Measurements from ENCODE around the gene SLC34A1. TPM values are rescaled to one million over a fixed set of nuclear protein-coding genes. Genes with fewer than 3 reads are reported as not detected.
A peak's percentile ranks its signal among the peaks of the same experiment; 100 is the strongest.

SLC34A1 gene
- total RNA-seq, 2 experiments from 2014 or later, result 2.0 to 2.1 TPM

- ATAC-seq (peak; percentile 35), DNase-seq (peak; percentile 78)
- H3K4me1 Mint-ChIP-seq (ENCODE audit: low read depth), result peaks cover 48% of the 10 kb centered on the region
- no peaks in the 10 kb centered on the region for H3K9me3 Mint-ChIP-seq (ENCODE audit: insufficient read depth)
- H3K27ac Mint-ChIP-seq, result peak overlapping the region; percentile 74
- ChIA-PET CTCF (interaction anchor here (0.6 to 8.8 kb wide), 30 partner anchors 10 to 398 kb away, joined by 3 to 337 read pairs (median 14); partner anchors contain the start of genes DBN1, GRK6, MXD3 and PDLIM7), POLR2A (interaction anchor here (0.6 to 5.2 kb wide), 10 partner anchors 13 to 305 kb away, joined by 3 to 54 read pairs (median 14); partner anchors contain the start of genes GRK6 and PRR7)
- H3K4me3 Mint-ChIP-seq, result peak overlapping the region; percentile 78
- peaks cover 21% of the 10 kb centered on the region for H3K27me3 Mint-ChIP-seq (ENCODE audit: low read depth)
- no peaks in the 10 kb centered on the region for H3K36me3 Mint-ChIP-seq (ENCODE audit: low read depth)
Measured at GRCh38 chr5:177402271-177403043, 18.2 kb downstream of the SLC34A1 start.

- no peaks in the 10 kb centered on the region for H3K9me3 Mint-ChIP-seq (ENCODE audit: insufficient read depth)
- peaks cover 21% of the 10 kb centered on the region for H3K27me3 Mint-ChIP-seq (ENCODE audit: low read depth)
- ChIA-PET POLR2A (interaction anchor here (0.8 to 5.2 kb wide), 10 partner anchors 13 to 52 kb away, joined by 3 to 54 read pairs (median 15); partner anchors contain the start of genes GRK6 and PRR7), CTCF (interaction anchor here (0.8 to 8.8 kb wide), 35 partner anchors 11 to 399 kb away, joined by 3 to 337 read pairs (median 9); partner anchors contain the start of genes DBN1, DDX41, GRK6 and LMAN2)
- H3K36me3 Mint-ChIP-seq (ENCODE audit: low read depth), result no peaks in the 10 kb centered on the region
- peak overlapping the region; percentile 78 for H3K4me3 Mint-ChIP-seq
- H3K27ac Mint-ChIP-seq, result peak overlapping the region; percentile 74
- peak; percentile 21 for ATAC-seq
- peaks cover 48% of the 10 kb centered on the region for H3K4me1 Mint-ChIP-seq (ENCODE audit: low read depth)
- DNase-seq, result peak; percentile 68
Measured at GRCh38 chr5:177403102-177403791, 19.0 kb downstream of the SLC34A1 start.

DNA sequence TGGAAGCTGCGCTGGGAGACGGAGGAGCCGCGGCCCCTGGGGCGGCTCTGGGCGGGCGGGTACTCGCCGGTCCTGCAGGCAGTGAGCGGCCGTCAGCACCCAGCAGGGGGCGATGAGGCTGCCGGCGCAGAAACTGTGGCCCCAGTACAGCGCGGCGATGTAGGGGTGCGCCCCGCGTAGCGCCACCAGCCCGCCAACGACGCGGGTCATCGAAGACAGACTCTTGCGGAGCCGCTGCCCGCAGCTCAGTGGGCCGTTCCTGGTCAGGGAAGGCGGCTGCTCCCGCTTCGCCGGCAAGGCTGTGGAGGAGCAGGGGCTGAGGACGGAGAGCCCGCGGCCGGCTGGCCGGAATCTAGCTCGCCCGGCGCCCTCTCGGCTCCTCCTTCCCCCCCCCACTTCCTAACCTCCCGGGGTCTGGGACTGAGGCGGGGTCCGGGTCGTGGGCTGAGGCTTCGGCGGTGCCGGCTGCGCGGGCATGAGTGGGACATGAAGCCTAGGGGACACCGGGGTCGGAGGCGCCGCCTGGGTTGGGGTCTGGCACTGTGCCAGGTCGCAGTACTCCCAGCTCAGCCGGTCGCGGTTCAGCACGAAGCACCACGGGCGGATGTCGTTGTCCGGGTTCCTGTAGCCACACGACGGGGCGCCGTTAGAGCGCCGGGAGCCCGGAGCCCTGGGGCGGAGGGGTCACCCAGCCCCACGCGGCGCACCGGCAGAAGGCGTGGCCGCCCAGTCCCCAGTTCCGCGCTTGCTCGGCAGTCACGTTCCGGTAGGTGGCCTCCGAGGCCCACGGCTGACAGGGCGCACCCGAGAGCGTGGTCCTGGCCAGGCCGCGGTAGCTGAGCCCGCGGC lies 19.8 kb downstream of the SLC34A1 start:
- ATAC-seq, result peak; percentile 92
- Mint-ChIP-seq H3K9me3 (ENCODE audit: insufficient read depth) (no peaks in the 10 kb centered on the region), H3K27me3 (ENCODE audit: low read depth) (peaks cover 21% of the 10 kb centered on the region), H3K36me3 (ENCODE audit: low read depth) (no peaks in the 10 kb centered on the region), H3K4me3 (peak overlapping the region; percentile 78), H3K4me1 (ENCODE audit: low read depth) (peaks cover 48% of the 10 kb centered on the region), H3K27ac (peak overlapping the region; percentile 74)
- POLR2A ChIA-PET, result interaction anchor here (0.8 to 5.2 kb wide), 12 partner anchors 14 to 112 kb away, joined by 3 to 54 read pairs (median 8); partner anchors contain the start of genes GRK6 and PRR7
- CTCF ChIA-PET, result interaction anchor here (0.6 to 8.8 kb wide), 39 partner anchors 11 to 134 kb away, joined by 3 to 337 read pairs (median 7); partner anchors contain the start of genes DBN1, DDX41, GRK6 and LMAN2
- peak; percentile 89 for DNase-seq

DNA sequence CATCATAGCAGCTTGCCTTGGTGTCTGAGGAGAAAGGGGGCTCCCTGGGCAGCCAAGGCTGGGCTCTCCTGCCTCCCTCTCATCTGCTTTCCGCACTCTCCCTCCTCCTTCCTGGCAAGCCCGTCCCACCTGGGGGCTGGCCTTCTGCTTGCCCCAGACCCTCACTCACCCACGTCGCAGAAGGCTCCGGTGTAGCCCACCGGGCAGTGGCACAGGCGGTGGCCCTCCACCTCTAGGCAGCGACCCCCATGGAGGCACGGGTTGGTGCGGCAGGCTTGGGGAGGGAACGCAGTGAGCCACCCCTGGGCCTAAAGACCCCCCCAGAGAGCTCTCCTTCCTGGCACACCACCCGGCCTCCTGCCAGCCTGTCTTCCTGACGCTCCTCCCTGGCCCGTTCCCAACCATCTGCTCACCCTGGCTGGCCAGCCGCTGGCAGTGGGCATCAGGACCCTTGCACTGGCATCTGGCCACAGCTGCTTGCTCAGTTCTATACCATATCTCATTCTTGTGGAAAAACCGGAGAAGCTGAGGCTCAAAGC lies 20.5 kb downstream of the SLC34A1 start:
- DNase-seq, result no peak
- ChIA-PET POLR2A (interaction anchor here (1.1 to 5.2 kb wide), 10 partner anchors 15 to 111 kb away, joined by 3 to 54 read pairs (median 15); partner anchors contain the start of genes GRK6 and PRR7), CTCF (interaction anchor here (0.6 to 8.8 kb wide), 31 partner anchors 10 to 114 kb away, joined by 3 to 337 read pairs (median 13); partner anchors contain the start of genes DBN1, DDX41, GRK6 and LMAN2)
- Mint-ChIP-seq H3K9me3 (ENCODE audit: insufficient read depth) (no peaks in the 10 kb centered on the region), H3K4me1 (ENCODE audit: low read depth) (peaks cover 53% of the 10 kb centered on the region), H3K36me3 (ENCODE audit: low read depth) (no peaks in the 10 kb centered on the region), H3K27ac (peak overlapping the region; percentile 64), H3K27me3 (ENCODE audit: low read depth) (peaks cover 21% of the 10 kb centered on the region), H3K4me3 (peak overlapping the region; percentile 78)
- no peak for ATAC-seq

DNA sequence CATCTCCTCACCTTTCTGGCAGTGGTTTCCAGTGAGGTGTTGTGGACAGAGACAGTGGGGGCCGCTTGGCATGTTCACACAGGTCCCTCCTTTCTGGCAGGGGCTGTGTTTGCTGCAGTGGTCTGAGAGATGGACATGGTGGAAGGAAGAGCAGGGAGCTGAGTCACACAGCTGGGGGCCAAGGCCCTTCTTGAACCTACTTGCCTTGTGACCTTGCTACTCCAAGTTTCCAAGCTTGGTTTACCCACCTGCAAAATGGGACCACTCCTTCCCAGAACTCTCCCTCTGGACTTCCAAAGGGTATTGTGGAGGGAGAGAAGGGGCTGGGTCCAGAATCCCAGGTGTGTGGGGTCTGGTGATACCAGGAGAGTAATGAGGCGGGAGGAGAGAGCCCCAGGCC lies 21.1 kb downstream of the SLC34A1 start:
- Mint-ChIP-seq H3K27ac (peak overlapping the region; percentile 64), H3K9me3 (ENCODE audit: insufficient read depth) (no peaks in the 10 kb centered on the region), H3K4me3 (peak overlapping the region; percentile 78), H3K36me3 (ENCODE audit: low read depth) (no peaks in the 10 kb centered on the region), H3K4me1 (ENCODE audit: low read depth) (peaks cover 54% of the 10 kb centered on the region), H3K27me3 (ENCODE audit: low read depth) (peaks cover 21% of the 10 kb centered on the region)
- CTCF ChIA-PET, result interaction anchor here (0.7 to 8.8 kb wide), 16 partner anchors 10 to 111 kb away, joined by 3 to 337 read pairs (median 22); partner anchors contain the start of genes DDX41, GRK6, MXD3 and PDLIM7
- POLR2A ChIA-PET, result interaction anchor here (1.1 to 5.2 kb wide), 8 partner anchors 21 to 110 kb away, joined by 3 to 54 read pairs (median 8); partner anchors contain the start of gene GRK6
- DNase-seq (no peak), ATAC-seq (no peak)

DNA sequence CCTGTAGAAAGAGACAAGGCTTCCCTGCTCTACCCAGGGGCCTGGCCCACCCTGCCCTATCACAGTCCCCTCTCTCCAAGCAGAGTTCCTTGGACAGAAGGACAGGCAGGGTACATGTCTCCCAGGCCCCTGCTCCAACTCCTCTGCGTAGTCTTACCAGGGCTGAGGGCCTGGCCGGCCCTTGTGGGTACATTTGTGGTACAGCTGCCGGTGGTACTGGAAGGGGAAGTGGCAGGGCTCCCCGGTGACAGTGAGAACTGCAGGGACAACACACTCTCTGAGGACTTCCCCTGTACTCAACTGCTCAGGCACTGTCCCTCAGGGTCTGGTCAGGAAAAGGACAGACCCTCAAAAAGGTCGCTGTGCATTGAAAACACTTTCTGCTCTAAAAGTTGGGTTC lies 21.6 kb downstream of the SLC34A1 start:
- Mint-ChIP-seq H3K4me1 (ENCODE audit: low read depth) (peaks cover 58% of the 10 kb centered on the region), H3K27me3 (ENCODE audit: low read depth) (peaks cover 21% of the 10 kb centered on the region), H3K36me3 (ENCODE audit: low read depth) (no peaks in the 10 kb centered on the region), H3K9me3 (ENCODE audit: insufficient read depth) (no peaks in the 10 kb centered on the region), H3K4me3 (peak overlapping the region; percentile 36), H3K27ac (peak overlapping the region; percentile 64)
- POLR2A ChIA-PET, result interaction anchor here (1.2 to 5.2 kb wide), 6 partner anchors 16 to 49 kb away, joined by 3 to 54 read pairs (median 8); partner anchors contain the start of gene GRK6
- DNase-seq (peak; percentile 53), ATAC-seq (no peak)
- CTCF ChIA-PET, result interaction anchor here (0.7 to 8.8 kb wide), 11 partner anchors 9 to 96 kb away, joined by 3 to 337 read pairs (median 50); partner anchors contain the start of genes GRK6, PDLIM7 and PRR7

GRCh38 chr5:177409043-177409801 lies 25.0 kb downstream of the SLC34A1 start, which contains the start of gene F12:
F12 (minus strand) TSS chr5:177409564; CDS start chr5:177409527, 37 bp downstream.
- ChIA-PET CTCF (interaction anchor here (0.7 to 8.8 kb wide), 11 partner anchors 17 to 91 kb away, joined by 3 to 270 read pairs (median 8); no protein-coding TSS in a partner anchor), POLR2A (interaction anchor here (0.7 to 1.8 kb wide), 5 partner anchors 17 to 109 kb away, joined by 3 to 8 read pairs (median 4); partner anchors contain the start of gene GRK6)
- no peaks in the 10 kb centered on the region for H3K36me3 Mint-ChIP-seq (ENCODE audit: low read depth)
- H3K27ac Mint-ChIP-seq, result peak within 1 kb of the TSS; percentile 47
- no peak for DNase-seq
- peaks cover 5% of the 10 kb centered on the region for H3K27me3 Mint-ChIP-seq (ENCODE audit: low read depth)
- no peak for ATAC-seq
- no peak within 1 kb of the TSS for H3K4me3 Mint-ChIP-seq
- H3K4me1 Mint-ChIP-seq (ENCODE audit: low read depth), result peaks cover 67% of the 10 kb centered on the region
- H3K9me3 Mint-ChIP-seq (ENCODE audit: insufficient read depth), result no peaks in the 10 kb centered on the region

- no peaks in the 10 kb centered on the region for H3K9me3 Mint-ChIP-seq (ENCODE audit: insufficient read depth)
- no peak for DNase-seq
- H3K27me3 Mint-ChIP-seq (ENCODE audit: low read depth), result peaks cover 5% of the 10 kb centered on the region
- peak overlapping the region; percentile 47 for H3K27ac Mint-ChIP-seq
- ATAC-seq, result no peak
- CTCF ChIA-PET, result interaction anchor here (1.9 to 2.2 kb wide), 2 partner anchors 20 to 45 kb away, joined by 11 to 12 read pairs; no protein-coding TSS in a partner anchor
- peaks cover 60% of the 10 kb centered on the region for H3K4me1 Mint-ChIP-seq (ENCODE audit: low read depth)
- no peaks in the 10 kb centered on the region for H3K36me3 Mint-ChIP-seq (ENCODE audit: low read depth)
- POLR2A ChIA-PET, result interaction anchor here (1.4 kb wide), 1 partner anchor 17 kb away, joined by 5 read pairs; the partner anchor contains the start of gene GRK6
- no peak overlapping the region for H3K4me3 Mint-ChIP-seq
Measured at GRCh38 chr5:177410575-177410974, 26.3 kb downstream of the SLC34A1 start.

DNA sequence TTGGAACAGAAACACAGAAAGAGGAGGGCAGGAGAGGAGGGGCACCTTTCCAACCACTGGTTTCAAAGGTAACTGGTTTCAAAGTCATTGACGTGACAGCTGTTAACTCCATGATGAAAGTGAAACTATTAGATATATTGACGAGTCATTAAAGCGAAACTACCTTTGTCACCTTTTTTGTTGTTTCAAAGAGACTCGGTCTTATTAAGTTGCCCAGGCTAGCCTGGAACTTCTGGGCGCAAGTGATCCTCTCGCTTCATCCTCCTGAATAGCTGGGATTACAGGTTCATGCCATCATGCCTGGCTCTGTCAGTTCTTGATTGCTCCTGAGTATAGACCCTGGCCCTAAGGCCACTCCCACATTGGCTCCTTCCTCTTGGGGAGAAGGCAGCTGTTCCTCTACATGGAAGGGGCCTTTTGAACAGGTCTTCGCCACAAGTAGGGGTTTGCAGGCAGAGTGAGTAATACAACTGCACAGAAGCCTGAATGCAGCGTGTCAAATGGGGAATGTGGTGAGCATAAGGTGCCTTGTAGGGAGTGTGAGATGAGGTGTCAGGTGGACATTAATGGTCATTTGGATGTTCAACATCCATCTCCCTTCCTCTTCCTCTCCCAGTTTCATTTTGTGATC lies 28.5 kb downstream of the SLC34A1 start:
- ChIA-PET CTCF (interaction anchor here (1.0 to 5.9 kb wide), 4 partner anchors 9 to 43 kb away, joined by 3 to 50 read pairs (median 4); no protein-coding TSS in a partner anchor), POLR2A (no interaction called here)
- Mint-ChIP-seq H3K4me3 (peak overlapping the region; percentile 10), H3K27me3 (ENCODE audit: low read depth) (no peaks in the 10 kb centered on the region), H3K27ac (peak overlapping the region; percentile 65), H3K36me3 (ENCODE audit: low read depth) (no peaks in the 10 kb centered on the region), H3K4me1 (ENCODE audit: low read depth) (peaks cover 46% of the 10 kb centered on the region), H3K9me3 (ENCODE audit: insufficient read depth) (no peaks in the 10 kb centered on the region)
- ATAC-seq (peak; percentile 38), DNase-seq (no peak)
